AG04450 (cell line): ENCODE results near the gene FCHSD2. TPM values are rescaled to one million over a fixed set of nuclear protein-coding genes. Genes with fewer than 3 reads are reported as not detected.
A peak's percentile ranks its signal among the peaks of the same experiment; 100 is the strongest.
"Not testable (repeated sequence)": the region's sequence is repeated elsewhere in the genome, so short reads cannot be mapped to it uniquely, and the experiment has no call there.

Source experiments
- CTCF ChIA-PET: fragments of 300-600, 350-600 bp; formaldehyde crosslinking; extraction: SDS; loops from one replicate; lab custom pipeline; 2022; ENCODE audit warnings: antibody characterized with exemption, inconsistent platforms; lab: Charles Lee
- POLR2A ChIA-PET: fragments of 350-600 bp; formaldehyde crosslinking; extraction: SDS; loops from one replicate; lab custom pipeline; 2021; ENCODE audit warnings: antibody characterized with exemption, inconsistent platforms; lab: Yijun Ruan, JAX
- DNase-seq: peaks from one replicate; pipeline ENCODE4 v3.0.0-alpha.2; 2011; ENCODE audit warnings: low read depth, low spot score
- H3K27ac ChIP-seq: one replicate; pipeline ENCODE4 v1.5.1; 2012; ENCODE audit warnings: low read depth, low read length, control low read depth
- H3K27me3 ChIP-seq: one replicate; pipeline ENCODE4 v1.6.0; 2012; ENCODE audit warnings: low read length; ENCODE audit not compliant: control insufficient read depth, insufficient read depth
- H3K4me3 ChIP-seq: 2 replicates; pipeline ENCODE4 v1.5.1; 2011; ENCODE audit warnings: mild to moderate bottlenecking, low read depth, low read length, control low read depth
- H3K9me3 ChIP-seq: 2 replicates; pipeline ENCODE4 v1.5.1; 2012; ENCODE audit warnings: low read length; ENCODE audit not compliant: control insufficient read depth, insufficient read depth
- polyA plus RNA-seq: library from polyadenylated mRNA; depleted of rRNA; stranded (reverse); fragments of >200 nt; gene quantifications from 2 replicates; pipeline ENCODE4 v1.2.3, GENCODE V29; 2011
- TF ChIP-seq, protein P1 (sequence below): IDR thresholded peaks from 2 replicates; pipeline ENCODE4 v1.5.1; 2011; ENCODE audit warnings: low read depth, low read length, control low read depth, inconsistent platforms

Gene FCHSD2
- polyA plus RNA-seq, 1 experiment = 24.7 TPM

DNA sequence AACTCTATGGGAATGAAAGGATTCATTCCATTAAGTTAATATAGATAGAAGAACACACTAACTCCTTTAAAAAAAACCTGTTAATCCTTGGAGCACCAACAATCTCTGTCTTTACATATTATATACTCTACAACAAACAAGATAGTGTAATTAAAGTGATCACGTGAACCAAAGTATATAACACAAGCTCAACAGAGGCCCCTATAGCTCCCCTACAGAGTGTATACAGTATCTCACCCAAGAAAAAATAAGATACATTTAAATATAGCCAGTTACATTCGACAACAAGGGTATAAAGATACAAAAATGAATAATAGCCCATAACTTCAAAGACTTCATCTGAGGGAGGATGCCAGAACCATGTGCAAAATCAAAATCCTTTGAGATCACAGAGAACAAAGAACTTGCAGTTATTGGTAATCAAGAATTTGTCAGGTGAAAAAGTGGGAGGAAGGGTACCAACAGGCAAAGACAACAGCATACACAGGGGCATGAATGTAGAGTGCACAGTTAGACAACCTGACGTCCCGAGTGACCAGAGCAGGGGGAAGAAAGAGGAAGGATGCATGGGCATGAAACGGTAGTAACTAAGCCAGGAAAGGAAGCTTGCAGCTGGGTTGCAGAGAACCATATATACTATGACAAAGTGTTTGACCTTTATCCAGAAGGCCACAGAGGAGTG lies 4.7 kb downstream of the FCHSD2 start:
- TF ChIP-seq, protein P1, sequence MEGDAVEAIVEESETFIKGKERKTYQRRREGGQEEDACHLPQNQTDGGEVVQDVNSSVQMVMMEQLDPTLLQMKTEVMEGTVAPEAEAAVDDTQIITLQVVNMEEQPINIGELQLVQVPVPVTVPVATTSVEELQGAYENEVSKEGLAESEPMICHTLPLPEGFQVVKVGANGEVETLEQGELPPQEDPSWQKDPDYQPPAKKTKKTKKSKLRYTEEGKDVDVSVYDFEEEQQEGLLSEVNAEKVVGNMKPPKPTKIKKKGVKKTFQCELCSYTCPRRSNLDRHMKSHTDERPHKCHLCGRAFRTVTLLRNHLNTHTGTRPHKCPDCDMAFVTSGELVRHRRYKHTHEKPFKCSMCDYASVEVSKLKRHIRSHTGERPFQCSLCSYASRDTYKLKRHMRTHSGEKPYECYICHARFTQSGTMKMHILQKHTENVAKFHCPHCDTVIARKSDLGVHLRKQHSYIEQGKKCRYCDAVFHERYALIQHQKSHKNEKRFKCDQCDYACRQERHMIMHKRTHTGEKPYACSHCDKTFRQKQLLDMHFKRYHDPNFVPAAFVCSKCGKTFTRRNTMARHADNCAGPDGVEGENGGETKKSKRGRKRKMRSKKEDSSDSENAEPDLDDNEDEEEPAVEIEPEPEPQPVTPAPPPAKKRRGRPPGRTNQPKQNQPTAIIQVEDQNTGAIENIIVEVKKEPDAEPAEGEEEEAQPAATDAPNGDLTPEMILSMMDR = peak; percentile 9
- no peak overlapping the region for H3K4me3 ChIP-seq
- H3K27ac ChIP-seq = no peak overlapping the region
- CTCF ChIA-PET = interaction anchor here (1.0 kb wide), 1 partner anchor 25 kb away, joined by 3 read pairs; no protein-coding TSS in a partner anchor
- no peaks in the 10 kb centered on the region for H3K27me3 ChIP-seq
- H3K9me3 ChIP-seq = no peaks in the 10 kb centered on the region; the same call in 1 of the 2 replicates
- no peak for DNase-seq
- POLR2A ChIA-PET = no interaction called here

GRCh38 chr11:73136722-73137121 lies 5.4 kb downstream of the FCHSD2 start:
- CTCF ChIA-PET = interaction anchor here (1.0 kb wide), 1 partner anchor 25 kb away, joined by 3 read pairs; no protein-coding TSS in a partner anchor
- H3K9me3 ChIP-seq, DNase-seq, H3K27me3 ChIP-seq, H3K27ac ChIP-seq, H3K4me3 ChIP-seq, POLR2A ChIA-PET: not testable (repeated sequence)

DNA sequence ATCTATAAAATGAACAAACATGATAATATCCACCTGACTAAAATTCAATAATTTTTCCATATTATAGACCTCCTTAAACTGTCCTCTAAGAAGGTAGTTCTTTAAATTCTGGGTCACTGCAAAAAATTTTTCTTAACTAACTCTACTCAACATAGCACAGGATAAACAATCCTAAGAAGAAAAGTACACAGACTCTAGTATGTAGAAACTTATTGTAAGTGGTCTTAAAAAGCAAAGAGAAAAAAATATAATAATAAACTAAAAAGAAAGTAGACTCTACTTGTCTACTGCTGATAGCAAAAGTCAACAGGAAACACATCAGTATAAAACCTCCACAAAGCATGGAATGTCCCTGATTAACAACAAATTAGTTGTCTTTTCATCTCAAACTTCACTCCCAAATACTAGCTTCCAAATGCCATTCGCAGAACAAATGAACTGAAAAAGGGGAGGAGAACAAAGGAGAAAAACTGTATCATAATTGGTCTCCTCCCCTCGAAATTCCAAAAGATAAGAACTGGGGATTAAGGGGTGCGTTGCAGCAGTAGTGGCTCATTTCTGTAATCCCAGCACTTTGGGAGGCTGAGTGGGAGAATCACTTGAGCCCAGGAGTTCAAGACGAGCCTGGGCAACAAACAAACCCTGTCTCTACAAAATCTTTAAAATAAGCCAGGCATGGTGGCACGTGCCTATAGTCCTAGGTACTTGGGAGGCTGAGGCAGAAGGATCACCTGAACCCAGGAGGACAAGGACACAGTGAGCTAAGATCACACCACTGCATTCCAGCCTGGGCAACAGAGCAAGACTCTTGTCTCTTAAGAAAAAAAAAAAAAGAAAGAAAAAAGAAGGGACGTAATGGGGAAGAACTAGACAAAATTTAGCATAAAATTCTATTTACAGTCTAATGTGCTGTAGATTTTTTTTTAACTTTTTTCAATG lies 6.5 kb downstream of the FCHSD2 start:
- no peaks in the 10 kb centered on the region for H3K9me3 ChIP-seq
- DNase-seq = no peak
- no peaks in the 10 kb centered on the region for H3K27me3 ChIP-seq
- H3K4me3 ChIP-seq = no peak overlapping the region
- POLR2A ChIA-PET = interaction anchor here (0.6 kb wide), 2 partner anchors 8 to 11 kb away, joined by 3 to 4 read pairs; no protein-coding TSS in a partner anchor
- no peak overlapping the region for H3K27ac ChIP-seq
- CTCF ChIA-PET = interaction anchor here (0.6 to 1.2 kb wide), 3 partner anchors 10 to 246 kb away, joined by 3 to 4 read pairs (median 3); no protein-coding TSS in a partner anchor
- TF ChIP-seq, protein P1 = no peak

- CTCF ChIA-PET = interaction anchor here (0.6 to 1.5 kb wide), 3 partner anchors 10 to 157 kb away, joined by 3 to 6 read pairs (median 4); partner anchors contain the start of gene FCHSD2
- H3K9me3 ChIP-seq, DNase-seq, H3K4me3 ChIP-seq, H3K27me3 ChIP-seq, H3K27ac ChIP-seq: not testable (repeated sequence)
- POLR2A ChIA-PET = interaction anchor here (0.5 kb wide), 1 partner anchor 294 kb away, joined by 3 read pairs; no protein-coding TSS in a partner anchor
These were observed 9.8 kb downstream of the FCHSD2 start for GRCh38 chr11:73132349-73132748.

GRCh38 chr11:73130181-73130580 lies 11.9 kb downstream of the FCHSD2 start:
- no peak overlapping the region for H3K4me3 ChIP-seq
- DNase-seq = no peak
- H3K27me3 ChIP-seq = no peaks in the 10 kb centered on the region
- H3K27ac ChIP-seq = no peak overlapping the region
- TF ChIP-seq, protein P1 = no peak
- CTCF ChIA-PET = no interaction called here
- POLR2A ChIA-PET = no interaction called here
- no peaks in the 10 kb centered on the region; the same call in 1 of the 2 replicates for H3K9me3 ChIP-seq
